Progenitor cell of endocrine pancreas (in vitro differentiated cells): ENCODE results near the gene PRDM5. TPM values are rescaled to one million over a fixed set of nuclear protein-coding genes. Genes with fewer than 3 reads are reported as not detected.

ENCODE experiments used
- DNase-seq: peaks from one replicate; pipeline ENCODE4 v3.0.0; 2021; ENCODE audit warnings: low spot score; ENCODE audit not compliant: unreplicated experiment
- H3K27ac Mint-ChIP-seq: 2 replicates; pipeline ENCODE4 v1.8.0; 2021; ENCODE audit warnings: mild to moderate bottlenecking, moderate library complexity, mixed read lengths
- H3K27me3 Mint-ChIP-seq: 2 replicates; pipeline ENCODE4 v1.8.0; 2021; ENCODE audit warnings: mixed read lengths
- H3K36me3 Mint-ChIP-seq: 2 replicates; pipeline ENCODE4 v1.8.0; 2022; ENCODE audit warnings: mixed read lengths; ENCODE audit not compliant: insufficient read depth
- H3K4me1 Mint-ChIP-seq: 2 replicates; pipeline ENCODE4 v1.8.0; 2021; ENCODE audit warnings: low read depth, mixed read lengths
- H3K4me3 Mint-ChIP-seq: 2 replicates; pipeline ENCODE4 v1.8.0; 2021; ENCODE audit warnings: low read depth, mild to moderate bottlenecking, moderate library complexity, mixed read lengths
- H3K9me3 Mint-ChIP-seq: 2 replicates; pipeline ENCODE4 v1.8.0; 2021; ENCODE audit warnings: low read depth, mixed read lengths
- CTCF ChIP-seq: fragments of 200-600 bp; sonication (generic); IDR thresholded peaks from one replicate; pipeline ENCODE4 v1.5.0; 2021; ENCODE audit warnings: antibody characterized with exemption, mild to moderate bottlenecking; ENCODE audit not compliant: unreplicated experiment
- total RNA-seq: library from RNA; stranded (reverse); gene quantifications from 2 replicates; pipeline ENCODE4 v1.2.1, GENCODE V29; 2021

The PRDM5 gene
- total RNA-seq, 1 donor from 2014 or later: 18.9 TPM

- H3K27ac Mint-ChIP-seq: no peak overlapping the region
- no peak for DNase-seq
- no peaks in the 10 kb centered on the region for H3K27me3 Mint-ChIP-seq
- H3K9me3 Mint-ChIP-seq: peaks cover 16% of the 10 kb centered on the region
- no peak for TF ChIP-seq CTCF
- no peak overlapping the region for H3K4me3 Mint-ChIP-seq
- no peaks in the 10 kb centered on the region for H3K4me1 Mint-ChIP-seq
- peaks cover 12% of the 10 kb centered on the region for H3K36me3 Mint-ChIP-seq
Observed at GRCh38 chr4:120881351-120881750, 41.2 kb downstream of the PRDM5 start.

- DNase-seq: no peak
- TF ChIP-seq CTCF: no peak
- Mint-ChIP-seq H3K27me3 (no peaks in the 10 kb centered on the region), H3K9me3 (peaks cover 16% of the 10 kb centered on the region), H3K27ac (no peak overlapping the region), H3K4me3 (no peak overlapping the region), H3K36me3 (peaks cover 12% of the 10 kb centered on the region), H3K4me1 (peaks cover 1% of the 10 kb centered on the region)
Observed at GRCh38 chr4:120877021-120877420, 45.5 kb downstream of the PRDM5 start.

GRCh38 chr4:120874792-120875774 is 47.4 kb downstream of the PRDM5 start:
- no peak for TF ChIP-seq CTCF
- Mint-ChIP-seq H3K27me3 (no peaks in the 10 kb centered on the region), H3K36me3 (peaks cover 5% of the 10 kb centered on the region), H3K27ac (peak overlapping the region; percentile 46), H3K9me3 (peaks cover 12% of the 10 kb centered on the region), H3K4me3 (no peak overlapping the region), H3K4me1 (peaks cover 3% of the 10 kb centered on the region)
- DNase-seq: no peak

- no peaks in the 10 kb centered on the region for H3K36me3 Mint-ChIP-seq
- H3K4me1 Mint-ChIP-seq: peaks cover 6% of the 10 kb centered on the region
- peaks cover under 1% of the 10 kb centered on the region for H3K9me3 Mint-ChIP-seq
- TF ChIP-seq CTCF: no peak
- no peaks in the 10 kb centered on the region for H3K27me3 Mint-ChIP-seq
- no peak for DNase-seq
- no peak overlapping the region for H3K4me3 Mint-ChIP-seq
- H3K27ac Mint-ChIP-seq: no peak overlapping the region
Observed at GRCh38 chr4:120873554-120873953, 49.0 kb downstream of the PRDM5 start.

GRCh38 chr4:120871173-120871572 is 51.4 kb downstream of the PRDM5 start:
- Mint-ChIP-seq H3K27ac (no peak overlapping the region), H3K27me3 (no peaks in the 10 kb centered on the region), H3K9me3 (no peaks in the 10 kb centered on the region), H3K4me3 (no peak overlapping the region), H3K4me1 (peaks cover 6% of the 10 kb centered on the region), H3K36me3 (no peaks in the 10 kb centered on the region)
- no peak for DNase-seq
- no peak for TF ChIP-seq CTCF
